Keratinocyte (primary cell): Measurements from ENCODE around the gene POLR2L. TPM values are rescaled to one million over a fixed set of nuclear protein-coding genes. Genes with fewer than 3 reads are reported as not detected.

Experiments
- DNase-seq: peaks from one replicate; pipeline ENCODE4 v3.0.0-alpha.2; 2011; ENCODE audit warnings: low read depth, missing footprints, low spot score
- FAIRE-seq: peaks from 2 replicates; lab custom pipeline; 2011; peaks lifted over from hg19 to GRCh38; lab: Jason Lieb, UNC
- H2AFZ ChIP-seq: 2 replicates; pipeline ENCODE4 v1.6.0; 2012; ENCODE audit warnings: low read length, control low read depth, inconsistent platforms; ENCODE audit not compliant: control insufficient read depth
- H3K27ac ChIP-seq: 2 replicates; pipeline ENCODE4 v1.5.1; 2011; ENCODE audit warnings: low read length; ENCODE audit not compliant: control insufficient read depth, insufficient read depth
- H3K27me3 ChIP-seq: 3 replicates; pipeline ENCODE4 v1.6.0; 2011; ENCODE audit warnings: low read length; ENCODE audit not compliant: control insufficient read depth, insufficient read depth; ENCODE audit errors: extremely low read depth
- H3K36me3 ChIP-seq, 2 experiments: 2 replicates in 1 of 2; 3 replicates in 1 of 2; pipeline ENCODE4 v1.5.1; 2011; ENCODE audit warnings: low read length in 2 of 2, mild to moderate bottlenecking in 1 of 2; ENCODE audit not compliant: control insufficient read depth in 2 of 2, insufficient read depth in 2 of 2; ENCODE audit errors: extremely low read depth in 1 of 2
- H3K4me1 ChIP-seq: 3 replicates; pipeline ENCODE4 v1.5.1; 2011; ENCODE audit warnings: low read length; ENCODE audit not compliant: control insufficient read depth, insufficient read depth; ENCODE audit errors: extremely low read depth
- H3K4me2 ChIP-seq: 3 replicates; pipeline ENCODE4 v1.6.0; 2011; ENCODE audit warnings: low read depth, low read length; ENCODE audit not compliant: control insufficient read depth, insufficient read depth; ENCODE audit errors: extremely low read depth
- H3K4me3 ChIP-seq, 3 experiments: fragments of 200-600 bp in 1 of 3; sonication (generic) in 1 of 3; 2 replicates in 2 of 3; 3 replicates in 1 of 3; pipeline ENCODE4 v1.5.1; 2011 to 2016; ENCODE audit warnings: low read length in 3 of 3, mild to moderate bottlenecking in 3 of 3, control low read depth in 2 of 3, inconsistent platforms in 1 of 3, low read depth in 1 of 3, mixed read lengths in 1 of 3, mixed run types in 1 of 3, moderate library complexity in 1 of 3; ENCODE audit not compliant: control insufficient read depth in 2 of 3, insufficient read depth in 2 of 3; ENCODE audit errors: extremely low read depth in 1 of 3
- H3K79me2 ChIP-seq: 2 replicates; pipeline ENCODE4 v1.6.0; 2012; ENCODE audit warnings: low read length; ENCODE audit not compliant: control insufficient read depth, insufficient read depth
- H3K9ac ChIP-seq: 3 replicates; pipeline ENCODE4 v1.6.0; 2011; ENCODE audit warnings: low read length; ENCODE audit not compliant: control insufficient read depth, insufficient read depth; ENCODE audit errors: extremely low read depth
- H3K9me1 ChIP-seq: 3 replicates; pipeline ENCODE4 v1.6.0; 2011; ENCODE audit warnings: low read length; ENCODE audit not compliant: control insufficient read depth, insufficient read depth; ENCODE audit errors: extremely low read depth
- H3K9me3 ChIP-seq: 2 replicates; pipeline ENCODE4 v1.5.1; 2012; ENCODE audit warnings: low read depth, low read length; ENCODE audit not compliant: control insufficient read depth
- H4K20me1 ChIP-seq: 3 replicates; pipeline ENCODE4 v1.6.0; 2011; ENCODE audit warnings: low read length; ENCODE audit not compliant: control insufficient read depth, insufficient read depth; ENCODE audit errors: extremely low read depth
- EZH2 ChIP-seq: IDR thresholded peaks from one replicate; pipeline ENCODE4 v1.6.1; 2012; ENCODE audit warnings: inconsistent platforms, mild to moderate bottlenecking, low read length, moderate library complexity
- dilution Hi-C: fragments of 300-500 bp; cut with MboI; formaldehyde crosslinking; loops from one replicate; pipeline ENCODE4 v1.7.0; 2020; ENCODE audit warnings: low sequenced_read_pairs; ENCODE audit not compliant: extremely low pct_ligation_motif_present
- polyA plus RNA-seq, 5 experiments: library from polyadenylated mRNA; depleted of rRNA in 3 of 5; stranded (reverse) in 3 of 5; stranded (forward) in 1 of 5; unstranded in 1 of 5; fragments of >200 nt; gene quantifications; 1 replicate in 1 of 5; 2 replicates in 3 of 5; 3 replicates in 1 of 5; pipeline versions ENCODE4 v1.2.1 to v1.2.3, GENCODE V29; 2011 to 2012; ENCODE audit warnings: missing spikeins in 2 of 5, low read depth in 1 of 5, low replicate concordance in 1 of 5
- TF ChIP-seq, protein P1 (sequence below), 3 experiments: IDR thresholded peaks in 1 of 3; conservative IDR thresholded peaks in 1 of 3; optimal IDR thresholded peaks in 1 of 3; 2 replicates in 2 of 3; 3 replicates in 1 of 3; pipeline versions ENCODE3 to v1.5.1; 2011; ENCODE audit warnings: low read length in 3 of 3, mild to moderate bottlenecking in 3 of 3, moderate library complexity in 2 of 3, control low read depth in 1 of 3, inconsistent platforms in 1 of 3; ENCODE audit not compliant: insufficient read depth in 2 of 3; ENCODE audit errors: extremely low read depth in 1 of 3

POLR2L gene
- polyA plus RNA-seq, 1 donor (not counting 4 experiments of a cell fraction or from before 2014, with no cell fraction given): 145 TPM

DNA sequence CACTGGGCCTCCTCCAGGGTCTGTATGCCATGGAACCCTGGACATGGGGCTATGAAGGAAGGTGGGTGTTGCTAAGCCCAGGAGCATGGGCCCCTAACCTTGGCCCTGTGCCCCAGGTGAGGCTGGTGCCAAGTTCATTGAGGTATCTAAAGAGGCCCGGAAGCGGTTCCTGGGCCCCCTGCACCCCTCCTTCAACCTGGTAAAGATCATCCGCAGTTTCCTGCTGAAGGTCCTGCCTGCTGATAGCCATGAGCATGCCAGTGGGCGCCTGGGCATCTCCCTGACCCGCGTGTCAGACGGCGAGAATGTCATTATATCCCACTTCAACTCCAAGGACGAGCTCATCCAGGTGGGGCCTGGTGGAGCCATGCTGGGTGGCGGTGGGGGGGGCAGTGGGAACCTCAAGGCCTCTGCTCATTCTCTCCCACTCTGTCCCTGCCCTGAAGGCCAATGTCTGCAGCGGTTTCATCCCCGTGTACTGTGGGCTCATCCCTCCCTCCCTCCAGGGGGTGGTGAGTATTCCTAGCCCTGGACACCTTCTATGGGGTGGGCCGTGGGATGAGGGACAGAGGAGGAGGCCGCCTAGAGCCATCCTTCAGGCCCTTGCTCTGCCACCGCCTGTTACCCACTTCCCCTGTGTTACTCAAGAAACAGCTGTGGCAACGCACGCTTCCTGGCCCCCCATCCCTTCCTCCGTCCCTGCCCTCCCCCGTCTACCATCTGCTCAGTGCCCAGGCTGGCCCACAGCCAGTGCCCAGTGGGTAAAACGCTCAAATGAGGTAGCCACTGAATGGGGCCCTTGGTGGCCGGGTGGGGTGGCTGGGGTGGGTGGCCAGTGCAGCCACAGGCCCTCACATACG is 20.6 kb downstream of the POLR2L start:
- Histone ChIP-seq H4K20me1 (no peaks in the 10 kb centered on the region), H3K9ac (no peak overlapping the region), H3K9me1 (peaks cover 7% of the 10 kb centered on the region), H3K27ac (no peak overlapping the region), H3K9me3 (no peaks in the 10 kb centered on the region), H2AFZ (no peak overlapping the region), H3K27me3 (peaks cover 6% of the 10 kb centered on the region), H3K4me2 (no peak overlapping the region), H3K4me3 (no peak overlapping the region), H3K36me3 (peaks cover 0 to 8% of the 10 kb centered on the region in 2 experiments), H3K79me2 (peaks cover 6% of the 10 kb centered on the region), H3K4me1 (peaks cover 25% of the 10 kb centered on the region)
- FAIRE-seq (no peak), DNase-seq (no peak)
- TF ChIP-seq EZH2: no peak
- TF ChIP-seq, protein P1, sequence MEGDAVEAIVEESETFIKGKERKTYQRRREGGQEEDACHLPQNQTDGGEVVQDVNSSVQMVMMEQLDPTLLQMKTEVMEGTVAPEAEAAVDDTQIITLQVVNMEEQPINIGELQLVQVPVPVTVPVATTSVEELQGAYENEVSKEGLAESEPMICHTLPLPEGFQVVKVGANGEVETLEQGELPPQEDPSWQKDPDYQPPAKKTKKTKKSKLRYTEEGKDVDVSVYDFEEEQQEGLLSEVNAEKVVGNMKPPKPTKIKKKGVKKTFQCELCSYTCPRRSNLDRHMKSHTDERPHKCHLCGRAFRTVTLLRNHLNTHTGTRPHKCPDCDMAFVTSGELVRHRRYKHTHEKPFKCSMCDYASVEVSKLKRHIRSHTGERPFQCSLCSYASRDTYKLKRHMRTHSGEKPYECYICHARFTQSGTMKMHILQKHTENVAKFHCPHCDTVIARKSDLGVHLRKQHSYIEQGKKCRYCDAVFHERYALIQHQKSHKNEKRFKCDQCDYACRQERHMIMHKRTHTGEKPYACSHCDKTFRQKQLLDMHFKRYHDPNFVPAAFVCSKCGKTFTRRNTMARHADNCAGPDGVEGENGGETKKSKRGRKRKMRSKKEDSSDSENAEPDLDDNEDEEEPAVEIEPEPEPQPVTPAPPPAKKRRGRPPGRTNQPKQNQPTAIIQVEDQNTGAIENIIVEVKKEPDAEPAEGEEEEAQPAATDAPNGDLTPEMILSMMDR (optimal IDR thresholded peaks at IDR 0.05 in 1 of 3, IDR thresholded peaks at IDR 0.05 in 1 of 3, conservative IDR thresholded peaks at IDR 0.05 in 1 of 3; ENCODE audit: extremely low read depth in 1 of 3, insufficient read depth in 2 of 3, low read length in 3 of 3): no peak
- dilution Hi-C loops: no loop called here

DNA sequence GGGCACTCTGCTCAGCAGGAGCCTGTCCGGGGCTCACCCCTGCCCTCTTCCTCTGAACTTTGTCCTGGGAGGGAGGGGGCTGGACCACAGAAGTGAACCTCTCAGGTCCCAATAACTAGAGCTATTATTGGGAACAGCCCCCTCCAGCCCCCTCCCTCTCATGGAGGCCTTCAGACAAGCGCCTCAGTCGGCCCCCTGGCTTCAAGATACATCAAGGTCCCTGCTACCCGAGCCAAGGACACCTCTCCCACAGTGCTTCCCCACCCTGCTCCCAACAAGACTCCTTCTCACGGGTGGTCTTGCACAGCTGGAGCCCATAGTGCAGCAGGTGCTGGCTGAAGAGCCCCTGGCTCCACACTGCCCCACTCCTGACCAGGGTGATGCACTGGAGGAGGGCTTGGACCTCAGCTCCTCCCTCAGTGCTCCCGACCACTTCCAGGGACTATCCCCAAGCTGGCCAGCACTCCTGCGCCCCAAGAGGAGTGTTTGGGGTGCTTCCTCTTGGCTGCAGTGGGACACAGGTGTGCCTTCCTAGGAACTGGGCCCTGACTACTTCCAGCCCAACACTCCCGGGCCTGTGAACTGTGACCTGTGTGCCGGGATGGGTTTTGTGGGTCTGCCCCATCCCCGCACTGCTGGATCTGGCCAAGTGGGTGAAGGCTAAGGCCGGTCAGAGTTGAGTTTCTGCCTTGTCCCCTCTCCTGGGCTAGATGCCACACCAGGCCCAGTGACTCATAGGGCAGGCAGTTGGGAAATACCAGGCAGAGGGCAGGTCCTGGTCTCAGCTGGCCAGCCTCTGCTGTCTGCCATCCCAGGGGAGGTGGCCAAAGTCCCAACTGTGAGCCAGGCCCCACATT is 21.4 kb downstream of the POLR2L start:
- dilution Hi-C loops: no loop called here
- no peak overlapping the region for H2AFZ ChIP-seq
- no peak for DNase-seq
- H3K4me3 ChIP-seq: peak overlapping the region; percentile 71 to 78 (median 75)
- no peak for FAIRE-seq
- no peak overlapping the region for H3K27ac ChIP-seq
- H3K79me2 ChIP-seq: peaks cover 6% of the 10 kb centered on the region
- peak overlapping the region; percentile 81 for H3K9ac ChIP-seq
- no peaks in the 10 kb centered on the region for H4K20me1 ChIP-seq
- no peaks in the 10 kb centered on the region for H3K9me3 ChIP-seq
- TF ChIP-seq, protein P1 (optimal IDR thresholded peaks at IDR 0.05 in 1 of 3, IDR thresholded peaks at IDR 0.05 in 1 of 3, conservative IDR thresholded peaks at IDR 0.05 in 1 of 3; ENCODE audit: extremely low read depth in 1 of 3, insufficient read depth in 2 of 3, low read length in 3 of 3): peak in 1 of 3 experiments; percentile 6
- no peak for TF ChIP-seq EZH2
- peaks cover 25% of the 10 kb centered on the region for H3K4me1 ChIP-seq
- peaks cover 7% of the 10 kb centered on the region for H3K9me1 ChIP-seq
- peak overlapping the region; percentile 68 for H3K4me2 ChIP-seq
- H3K27me3 ChIP-seq: no peaks in the 10 kb centered on the region
- peaks cover 0 to 8% of the 10 kb centered on the region in 2 experiments for H3K36me3 ChIP-seq
